ENCODE data around the gene KCNJ9. TPM values are rescaled to one million over a fixed set of nuclear protein-coding genes. Genes with fewer than 3 reads are reported as not detected.

KCNJ9 gene
- not detected in 2 replicates for total RNA-seq (2012; rRNA removed)
- not detected in 2 replicates for polyA plus RNA-seq (2012; rRNA removed)
- polyA plus RNA-seq (2012; cell fraction: cytosol; rRNA removed): not detected in 2 replicates
- not detected in 2 replicates for polyA plus RNA-seq (2012; cell fraction: nucleus; rRNA removed; ENCODE audit: low replicate concordance)
- Bru-seq, nascent RNA: percentile 15 among the genes with signal in this experiment
- percentile 16 among the genes with signal in this experiment for BruChase-seq, experiment 1, labeled RNA remaining after a 6-hour chase
- BruChase-seq, experiment 2, labeled RNA remaining after a 2-hour chase: percentile 21 among the genes with signal in this experiment
- long read RNA-seq: 0 reads

GRCh38 chr1:160081261-160081936 is at the start of gene KCNJ9:
KCNJ9 (plus strand) TSS chr1:160081538; CDS start chr1:160084031, 2,493 bp downstream.
- DNase-seq (no peak), ATAC-seq (ENCODE audit: low read depth) (no peak)
- H2AK5ac ChIP-seq (ENCODE audit: low read depth, low read length): no peak within 1 kb of the TSS
- no peaks in the 10 kb centered on the region for H3K36me3 ChIP-seq (ENCODE audit: control insufficient read depth, insufficient read depth, low read length)
- WGBS, 2 experiments (ENCODE audit: extremely low coverage in 2 of 2, insufficient read length in 1 of 2): 0% methylated on average over 1 of the region's 14 CpGs; no CpG with 5 or more reads in 1 of the 2 experiments
- H3K79me1 ChIP-seq (ENCODE audit: low read depth in 1 of 2, low read length in 2 of 2): no peaks in the 10 kb centered on the region
- intact Hi-C loops (cut with micrococcal nuclease) (no loop called here), dilution Hi-C loops (cut with HindIII; ENCODE audit: low sequenced_read_pairs, unreplicated experiment) (no loop called here), in situ Hi-C loops (cut with MboI; ENCODE audit: low sequenced_read_pairs) (no loop called here)
- H2AK9ac ChIP-seq (replicated peaks; ENCODE audit: low read depth, low read length, poor library complexity): no peak within 1 kb of the TSS
- no TSS peak for BruUV-seq (replicated peaks)
- no peak within 1 kb of the TSS for H3K56ac ChIP-seq (ENCODE audit: extremely low read depth, insufficient read depth, low read length)
- H4K91ac ChIP-seq (ENCODE audit: insufficient read depth, low read depth, low read length): no peak within 1 kb of the TSS
- H3K9me1 ChIP-seq (ENCODE audit: insufficient read depth, low read length): no peaks in the 10 kb centered on the region
- H3K18ac ChIP-seq (ENCODE audit: low read depth, low read length): no peak within 1 kb of the TSS
- no peak within 1 kb of the TSS for H3K4me2 ChIP-seq (ENCODE audit: low read depth, low read length)
- no peak within 1 kb of the TSS for H2BK15ac ChIP-seq (ENCODE audit: low read depth, low read length)
- no peak within 1 kb of the TSS for H3K14ac ChIP-seq (replicated peaks; ENCODE audit: low read depth, low read length)
- peaks cover 67% of the 10 kb centered on the region for H3K27me3 ChIP-seq (ENCODE audit: control insufficient read depth, insufficient read depth, low read length)
- no peak within 1 kb of the TSS for H3K23ac ChIP-seq (ENCODE audit: low read depth, low read length)
- H3K27ac ChIP-seq (ENCODE audit: insufficient read depth, low read length): no peak within 1 kb of the TSS
- no peak within 1 kb of the TSS for H4K8ac ChIP-seq (ENCODE audit: low read depth in 2 of 2, low read length in 2 of 2)
- H4K20me1 ChIP-seq (ENCODE audit: insufficient read depth, low read length): no peaks in the 10 kb centered on the region
- CTCF ChIA-PET: no interaction called here
- H4K5ac ChIP-seq (ENCODE audit: low read depth, low read length): no peak within 1 kb of the TSS
- H3K9ac ChIP-seq (ENCODE audit: low read depth, low read length): no peak within 1 kb of the TSS
- H2AFZ ChIP-seq (replicated peaks; ENCODE audit: low read length, poor library complexity): no peak within 1 kb of the TSS
- TF ChIP-seq MXI1 (IDR thresholded peaks at IDR 0.05; ENCODE audit: borderline replicate concordance, low read depth, low read length) (no peak), RCOR1 (IDR thresholded peaks at IDR 0.05; ENCODE audit: insufficient replicate concordance, low read length) (no peak), NFE2L2 (IDR thresholded peaks at IDR 0.05; ENCODE audit: low read depth, low read length) (no peak), CTCF (conservative IDR thresholded peaks at IDR 0.05; ENCODE audit: low read depth, low read length) (no peak), SMC3 (IDR thresholded peaks at IDR 0.05; ENCODE audit: low read depth, low read length) (no peak), CHD1 (IDR thresholded peaks at IDR 0.05; ENCODE audit: low read depth, low read length) (no peak), RAD21 (IDR thresholded peaks at IDR 0.05; ENCODE audit: low read length) (no peak), MAFK (IDR thresholded peaks at IDR 0.05; ENCODE audit: low read depth, low read length) (no peak), MAZ (IDR thresholded peaks at IDR 0.05; ENCODE audit: borderline replicate concordance, low read depth, low read length) (no peak), FOS (IDR thresholded peaks at IDR 0.05; ENCODE audit: low read depth, low read length) (no peak)
- no peak within 1 kb of the TSS for H2BK120ac ChIP-seq (ENCODE audit: low read depth, low read length)
- peaks cover 3% of the 10 kb centered on the region; the same call in 1 of the 2 replicates for H3K4me1 ChIP-seq (ENCODE audit: control insufficient read depth, insufficient read depth, low read length)
- H3K4ac ChIP-seq (ENCODE audit: low read depth, low read length): no peak within 1 kb of the TSS
- H3K9me3 ChIP-seq (ENCODE audit: control insufficient read depth, insufficient read depth, low read length): no peaks in the 10 kb centered on the region; the same call in none of the 2 replicates
- POLR2A ChIA-PET (ENCODE audit: unreplicated experiment): interaction anchor here (0.6 kb wide), 1 partner anchor 181 kb away, joined by 3 read pairs; the partner anchor contains the start of gene DCAF8
- no peak within 1 kb of the TSS for H2BK20ac ChIP-seq (ENCODE audit: low read depth, low read length)
- H3K4me3 ChIP-seq (ENCODE audit: insufficient read depth, low read depth, low read length): no peak within 1 kb of the TSS
- H2BK5ac ChIP-seq (ENCODE audit: low read depth, low read length, poor library complexity, severe bottlenecking): no peak within 1 kb of the TSS

Data from IMR-90 (cell line).